Urothelium cell line (cell line): ENCODE measurements around the gene PRTG.
"Not testable (repeated sequence)": the region's sequence is repeated elsewhere in the genome, so short reads cannot be mapped to it uniquely, and the experiment has no call there.

Experiments used
- DNase-seq: peaks from one replicate; pipeline ENCODE4 v3.0.0; 2011; ENCODE audit warnings: low spot score, mixed read lengths
- FAIRE-seq: peaks from 2 replicates; lab custom pipeline; 2011; peaks lifted over from hg19 to GRCh38; lab: Jason Lieb, UNC

PRTG gene

DNA sequence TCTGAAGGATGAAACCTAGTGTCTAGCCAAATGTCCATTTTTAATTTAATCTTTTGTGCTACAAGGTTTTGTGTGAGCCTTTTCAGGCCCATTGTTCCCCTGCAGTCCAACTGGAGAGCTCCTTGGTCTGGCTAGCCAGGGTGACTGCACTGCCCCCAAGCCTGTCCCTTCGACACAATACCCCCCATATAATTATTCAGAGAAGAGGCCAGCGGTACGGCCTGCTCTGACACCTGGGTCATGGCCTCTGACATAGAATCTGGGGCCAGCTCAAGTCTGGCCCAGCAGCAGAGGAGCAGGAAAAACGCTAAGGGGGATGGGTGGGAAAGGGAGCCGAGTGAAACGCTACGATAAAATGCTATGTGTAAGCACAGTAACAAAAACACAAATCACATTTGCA lies 90.6 kb downstream of the PRTG start:
- DNase-seq, result no peak
- FAIRE-seq, result no peak

GRCh38 chr15:55649058-55649423 lies 93.9 kb downstream of the PRTG start:
- no peak for DNase-seq

GRCh38 chr15:55638764-55639163 lies 104.2 kb downstream of the PRTG start:
- DNase-seq (no peak), FAIRE-seq (no peak)

More at GRCh38 chr15:55649058-55649423, 93.9 kb downstream of the PRTG start:
- FAIRE-seq, result no peak

GRCh38 chr15:55637086-55637485 lies 105.9 kb downstream of the PRTG start:
- no peak for FAIRE-seq
- no peak for DNase-seq

DNA sequence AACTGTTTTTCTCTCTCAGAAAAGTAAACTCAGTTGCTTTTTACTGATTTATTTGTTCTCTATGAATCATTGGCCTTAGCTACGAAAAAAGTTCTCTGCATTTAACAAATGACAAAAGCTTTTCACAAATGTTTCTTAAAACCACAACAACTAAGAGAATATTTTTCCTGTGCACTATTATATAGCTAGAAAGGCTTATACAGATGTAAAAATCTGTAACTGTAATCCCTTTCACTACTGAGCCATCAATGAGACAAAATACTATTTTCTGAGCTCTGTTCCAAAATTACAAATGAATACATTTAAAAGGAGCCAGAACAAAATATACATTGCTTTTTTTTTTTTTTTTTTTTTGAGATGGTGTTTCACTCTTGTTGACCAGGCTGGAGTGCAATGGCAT lies 109.2 kb downstream of the PRTG start:
- FAIRE-seq, result no peak
- DNase-seq, result no peak

DNA sequence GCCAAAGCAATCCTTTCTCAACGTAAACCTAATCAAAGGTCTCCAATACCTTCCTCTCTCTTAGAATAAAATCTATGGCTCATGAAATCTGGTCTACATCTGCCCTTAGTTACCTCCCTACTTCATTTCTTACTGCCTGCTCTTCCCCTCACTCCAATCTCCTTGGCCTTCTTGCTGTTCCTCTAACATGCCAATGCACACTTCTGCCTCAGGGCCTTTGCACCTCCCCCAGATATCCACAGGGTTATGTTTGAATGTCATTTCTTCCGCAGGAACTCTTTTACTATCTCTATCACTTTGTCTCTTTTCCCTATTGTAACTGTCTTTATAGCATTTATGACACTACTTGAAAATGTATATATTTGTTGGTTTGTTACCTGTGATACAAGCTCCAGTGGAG lies 110.5 kb downstream of the PRTG start:
- DNase-seq (no peak), FAIRE-seq (no peak)

DNA sequence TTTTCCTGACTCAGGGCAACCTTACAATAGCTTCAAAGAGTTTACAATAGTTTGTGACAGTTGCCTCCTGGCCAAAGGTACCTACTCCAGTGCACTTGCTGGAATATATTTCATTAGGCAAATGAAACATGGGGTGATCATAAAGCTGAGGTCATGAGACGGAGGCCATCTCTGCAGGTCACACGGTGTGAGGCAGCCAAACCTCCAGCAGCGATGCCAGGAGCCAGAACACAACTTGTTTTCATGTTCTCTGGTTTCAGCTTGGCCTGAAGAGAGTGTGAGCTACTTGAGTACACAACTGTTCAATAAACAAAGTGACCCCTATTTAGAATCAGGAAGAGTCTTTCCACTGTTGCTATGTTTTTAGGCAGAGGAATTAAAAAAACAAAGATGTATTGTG lies 112.1 kb downstream of the PRTG start:
- no peak for FAIRE-seq

DNA sequence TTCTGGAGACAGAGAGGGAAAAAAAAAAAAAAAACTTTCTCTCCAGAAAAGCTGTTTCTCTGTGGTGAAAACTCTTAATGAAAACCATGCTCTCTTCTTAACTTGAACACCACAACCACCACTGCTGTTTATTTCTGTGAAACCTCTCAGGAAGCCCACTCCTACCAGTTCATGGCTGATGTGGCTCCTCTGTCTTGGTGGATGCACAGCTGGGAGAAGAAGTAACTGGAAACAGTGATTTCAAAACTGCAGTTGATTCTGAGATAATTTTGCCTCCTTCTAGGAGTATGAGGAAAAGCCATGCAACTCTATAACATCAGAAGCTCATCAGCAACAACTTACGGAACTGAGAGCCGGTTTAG lies 114.6 kb downstream of the PRTG start:
- no peak for FAIRE-seq

More for the DNA sequence above, 112.1 kb downstream of the PRTG start:
- DNase-seq, result no peak

DNA sequence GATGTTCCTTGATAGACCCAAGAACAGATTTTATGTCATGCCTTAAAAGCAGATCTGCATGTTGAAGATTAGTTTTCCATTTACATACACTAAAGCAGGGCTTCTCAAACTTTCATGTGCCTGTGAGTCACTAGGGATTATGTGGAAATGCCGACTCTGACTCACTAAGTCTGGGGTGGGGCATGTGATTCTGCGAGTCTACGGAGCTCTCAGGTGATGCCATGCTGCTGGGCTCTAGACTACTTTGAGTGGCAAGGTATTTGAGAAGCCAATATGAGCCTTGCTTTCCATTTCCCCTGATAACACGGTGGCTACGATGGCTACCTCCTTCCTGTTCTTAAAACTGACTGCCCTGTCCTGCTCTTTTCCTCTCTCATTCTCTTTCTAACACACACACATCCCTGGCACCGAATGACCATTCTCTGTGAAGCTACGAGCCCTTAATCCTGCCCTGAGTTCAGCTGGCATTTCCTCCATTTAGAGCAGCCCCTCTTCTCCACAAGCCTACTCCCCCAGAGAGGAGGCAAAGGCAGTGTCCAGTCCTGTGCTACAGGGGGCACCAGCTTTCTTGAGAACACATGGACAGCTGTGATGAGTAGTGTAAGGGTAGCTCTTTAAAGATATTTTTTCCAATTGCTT lies 115.1 kb downstream of the PRTG start:
- DNase-seq, result peak; percentile 82
- no peak for FAIRE-seq

More for the DNA sequence above, 114.6 kb downstream of the PRTG start:
- no peak for DNase-seq

GRCh38 chr15:55619783-55620182 lies 123.2 kb downstream of the PRTG start:
- DNase-seq, result no peak
- FAIRE-seq, result no peak

DNA sequence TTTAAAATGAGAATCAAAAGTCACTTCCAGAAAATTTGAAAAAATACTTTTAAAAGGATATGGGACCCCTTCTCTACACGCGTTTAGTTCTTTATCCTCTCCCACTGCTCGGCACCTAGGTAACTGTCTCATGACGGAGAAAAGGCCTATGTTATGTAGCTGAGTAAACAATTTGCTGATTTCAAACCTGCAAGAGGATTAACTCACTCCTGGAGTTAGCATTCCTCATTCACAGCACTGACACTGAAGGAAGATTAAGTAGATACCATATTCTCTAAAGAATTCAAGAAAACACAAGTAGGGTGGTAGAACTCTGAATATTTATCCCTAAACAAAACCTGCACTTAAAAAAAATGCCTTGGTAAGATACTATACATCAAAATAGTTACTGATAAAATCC lies 124.6 kb downstream of the PRTG start:
- FAIRE-seq (no peak), DNase-seq (no peak)

DNA sequence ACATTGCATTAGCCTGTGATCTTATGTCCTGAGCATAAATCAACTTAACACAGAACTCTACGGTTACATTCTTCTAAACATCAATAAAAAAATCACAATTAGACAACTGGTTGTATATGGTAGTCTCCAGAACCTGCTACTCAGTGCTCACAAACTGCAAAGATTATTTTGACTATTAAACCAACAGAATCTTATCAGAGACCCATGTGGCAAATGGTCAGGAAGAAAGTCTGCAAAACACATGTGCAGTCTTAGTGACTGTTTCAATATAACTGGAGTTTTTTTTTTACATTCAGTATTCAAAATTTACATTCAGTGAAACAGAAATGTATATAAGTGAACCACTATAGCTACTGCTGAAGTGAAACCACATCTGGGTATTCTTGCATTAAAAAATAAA lies 127.5 kb downstream of the PRTG start:
- no peak for DNase-seq
- no peak for FAIRE-seq

GRCh38 chr15:55613727-55614126 lies 129.2 kb downstream of the PRTG start:
- FAIRE-seq, result no peak

GRCh38 chr15:55606214-55606613 lies 136.7 kb downstream of the PRTG start:
- no peak for DNase-seq
- no peak for FAIRE-seq

More at GRCh38 chr15:55613727-55614126, 129.2 kb downstream of the PRTG start:
- DNase-seq, result no peak

DNA sequence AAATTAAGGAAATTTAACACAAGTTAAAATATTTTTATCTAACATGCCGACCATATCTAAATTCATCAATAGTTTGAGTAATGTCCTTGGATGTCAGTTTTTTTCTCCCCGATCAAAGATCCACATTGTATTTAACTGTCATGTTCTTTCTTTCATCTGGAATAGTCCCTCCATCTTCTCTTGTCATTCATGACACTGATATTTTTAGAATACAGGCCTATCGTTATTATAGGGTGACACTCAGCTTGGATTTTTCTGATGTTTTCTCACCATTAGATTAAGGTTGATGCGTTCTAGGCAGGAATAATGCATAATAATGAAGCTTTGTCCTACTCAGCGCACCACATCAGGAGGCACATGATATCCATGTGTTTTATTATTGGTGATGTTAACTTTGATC lies 141.6 kb downstream of the PRTG start:
- FAIRE-seq (no peak), DNase-seq (no peak)

DNA sequence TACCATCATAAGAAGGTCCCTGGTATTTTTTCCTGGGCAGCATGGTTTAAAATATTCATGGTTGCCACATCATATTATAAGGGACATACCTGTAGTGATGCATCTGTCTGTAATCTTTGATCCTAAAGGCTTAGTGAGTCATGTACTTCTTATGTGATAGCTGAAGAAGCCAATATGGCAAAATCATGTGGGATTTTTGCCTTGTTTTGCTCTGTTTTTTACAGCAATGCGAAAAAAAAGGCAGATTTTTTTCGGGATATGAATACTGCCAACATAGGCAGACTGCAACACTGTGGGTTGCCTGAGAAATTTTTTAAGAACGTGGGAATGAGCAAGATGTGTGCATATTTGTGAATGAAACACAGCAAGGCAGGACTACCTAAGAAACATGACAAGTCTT lies 143.5 kb downstream of the PRTG start:
- FAIRE-seq, result no peak
- no peak for DNase-seq

DNA sequence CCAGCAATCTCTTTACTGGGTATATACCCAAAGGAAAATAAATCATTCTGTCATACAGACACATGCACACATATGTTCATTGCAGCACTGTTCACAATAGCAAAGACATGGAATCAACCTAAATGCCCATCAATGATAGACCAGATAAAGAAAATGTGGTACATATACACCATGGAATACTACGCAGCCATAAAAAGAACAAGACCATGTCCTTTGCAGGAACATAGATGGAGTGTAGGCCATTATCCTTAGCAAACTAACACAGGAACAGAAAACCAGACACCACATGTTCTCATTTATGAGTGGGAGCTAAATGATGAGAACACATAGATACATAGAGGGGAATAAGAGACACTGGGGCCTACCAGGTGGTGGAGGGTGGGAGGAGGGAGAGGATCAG lies 149.9 kb downstream of the PRTG start:
- not testable (repeated sequence) for DNase-seq, FAIRE-seq

- no peak for FAIRE-seq
- no peak for DNase-seq
Observed at GRCh38 chr15:55590788-55591187, 152.2 kb downstream of the PRTG start.

DNA sequence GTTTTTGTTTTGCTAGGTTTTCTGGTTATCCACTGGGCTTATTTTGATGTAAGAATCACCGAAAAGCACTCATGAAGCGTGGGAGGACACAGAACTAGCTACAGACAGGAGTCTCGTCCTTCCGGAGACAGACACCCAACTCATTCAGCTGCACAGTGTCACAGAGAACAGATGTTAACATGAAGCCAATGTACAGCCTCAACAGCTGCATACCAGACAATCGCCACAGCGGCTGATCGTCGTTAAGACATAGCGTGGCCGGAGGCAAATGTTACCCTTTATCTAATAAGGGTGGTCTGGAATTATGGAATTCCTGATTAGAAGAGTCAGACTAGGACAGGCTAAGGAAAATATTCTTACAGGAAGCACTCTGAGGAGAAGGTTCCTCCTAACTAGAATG lies 153.7 kb downstream of the PRTG start:
- FAIRE-seq, result no peak
- no peak for DNase-seq

GRCh38 chr15:55588815-55589115 lies 154.2 kb downstream of the PRTG start:
- FAIRE-seq (no peak), DNase-seq (no peak)

- peak; percentile 76 for DNase-seq
- no peak for FAIRE-seq
Observed at GRCh38 chr15:55588070-55588814, 154.7 kb downstream of the PRTG start, which contains the start of gene PYGO1. Gene PYGO1 (minus strand): TSS chr15:55588345. CDS start chr15:55587883, 462 bp downstream.

GRCh38 chr15:55587321-55588069 lies 155.5 kb downstream of the PRTG start:
- no peak for FAIRE-seq
- DNase-seq, result peak; percentile 54
